Right atrium auricular region (tissue), 2 donors: ENCODE measurements around the gene ERC2. TPM values are rescaled to one million over a fixed set of nuclear protein-coding genes. Genes with fewer than 3 reads are reported as not detected.

ENCODE experiments used
- DNase-seq: peaks from one replicate; pipeline ENCODE4 v3.0.0-alpha.2; 2019; ENCODE audit warnings: low spot score
- H3K27ac ChIP-seq, 2 donors: fragments of 200-600 bp; sonication (generic); 1 replicate in 1 of 2; 2 replicates in 1 of 2; pipeline ENCODE4 v1.5.1; 2016 to 2019
- H3K27me3 ChIP-seq, 2 donors: fragments of 200-600 bp; sonication (generic); one replicate each; pipeline versions ENCODE4 v1.5.1 to v1.6.0; 2017 to 2019
- H3K36me3 ChIP-seq: fragments of 200-600 bp; sonication (generic); one replicate; pipeline ENCODE4 v1.5.1; 2016
- H3K4me1 ChIP-seq, 2 donors: fragments of 200-600 bp; sonication (generic); one replicate each; pipeline versions ENCODE4 v1.5.1 to v1.6.0; 2017 to 2019
- H3K4me3 ChIP-seq, 2 donors: fragments of 200-600 bp; sonication (generic); 1 replicate in 1 of 2; 2 replicates in 1 of 2; pipeline ENCODE4 v1.5.1; 2017 to 2019; ENCODE audit warnings: mild to moderate bottlenecking in 1 of 2, moderate library complexity in 1 of 2
- H3K9me3 ChIP-seq, 2 donors: fragments of 200-600 bp; sonication (generic); one replicate each; pipeline ENCODE4 v1.5.1; 2019
- total RNA-seq, 2 donors: library from RNA; depleted of rRNA; stranded (reverse); fragments of >200 nt; gene quantifications; one replicate each; pipeline ENCODE4 v1.1.0, GENCODE V29; 2016
- TF ChIP-seq, protein P1 (sequence below), 2 donors: fragments of 200-600 bp; sonication (generic); IDR thresholded peaks; one replicate each; pipeline ENCODE4 v1.5.1; 2019; ENCODE audit warnings: antibody characterized with exemption in 2 of 2

The ERC2 gene
- total RNA-seq, 2 donors from 2014 or later: 2.9 to 4.0 TPM

- no peaks in the 10 kb centered on the region for H3K9me3 ChIP-seq
These were observed 739.7 kb downstream of the ERC2 start for GRCh38 chr3:55728461-55729100.

DNA sequence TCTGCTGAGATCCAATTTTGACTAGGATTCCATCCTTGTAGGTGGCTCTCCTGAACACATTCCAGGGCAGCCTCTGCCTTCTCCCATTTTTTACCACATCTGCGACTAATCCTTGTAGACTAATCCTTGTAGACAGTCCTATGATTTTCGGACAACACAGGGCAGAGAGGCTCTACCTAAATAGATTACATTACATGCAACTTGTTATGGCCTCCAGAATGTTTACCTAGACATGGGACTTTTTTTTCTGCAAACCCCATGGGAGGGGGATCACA lies 741.8 kb downstream of the ERC2 start:
- TF ChIP-seq, protein P1, sequence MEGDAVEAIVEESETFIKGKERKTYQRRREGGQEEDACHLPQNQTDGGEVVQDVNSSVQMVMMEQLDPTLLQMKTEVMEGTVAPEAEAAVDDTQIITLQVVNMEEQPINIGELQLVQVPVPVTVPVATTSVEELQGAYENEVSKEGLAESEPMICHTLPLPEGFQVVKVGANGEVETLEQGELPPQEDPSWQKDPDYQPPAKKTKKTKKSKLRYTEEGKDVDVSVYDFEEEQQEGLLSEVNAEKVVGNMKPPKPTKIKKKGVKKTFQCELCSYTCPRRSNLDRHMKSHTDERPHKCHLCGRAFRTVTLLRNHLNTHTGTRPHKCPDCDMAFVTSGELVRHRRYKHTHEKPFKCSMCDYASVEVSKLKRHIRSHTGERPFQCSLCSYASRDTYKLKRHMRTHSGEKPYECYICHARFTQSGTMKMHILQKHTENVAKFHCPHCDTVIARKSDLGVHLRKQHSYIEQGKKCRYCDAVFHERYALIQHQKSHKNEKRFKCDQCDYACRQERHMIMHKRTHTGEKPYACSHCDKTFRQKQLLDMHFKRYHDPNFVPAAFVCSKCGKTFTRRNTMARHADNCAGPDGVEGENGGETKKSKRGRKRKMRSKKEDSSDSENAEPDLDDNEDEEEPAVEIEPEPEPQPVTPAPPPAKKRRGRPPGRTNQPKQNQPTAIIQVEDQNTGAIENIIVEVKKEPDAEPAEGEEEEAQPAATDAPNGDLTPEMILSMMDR (IDR thresholded peaks at IDR 0.05): no peak
- no peak overlapping the region for H3K27ac ChIP-seq
- no peaks in the 10 kb centered on the region for H3K36me3 ChIP-seq
- no peak for DNase-seq
- H3K4me3 ChIP-seq: no peak overlapping the region
- H3K27me3 ChIP-seq: no peaks in the 10 kb centered on the region
- H3K4me1 ChIP-seq: no peaks in the 10 kb centered on the region
- no peaks in the 10 kb centered on the region for H3K9me3 ChIP-seq

More at GRCh38 chr3:55728461-55729100, 739.7 kb downstream of the ERC2 start:
- no peak overlapping the region for H3K4me3 ChIP-seq
- H3K36me3 ChIP-seq: no peaks in the 10 kb centered on the region
- TF ChIP-seq, protein P1 (IDR thresholded peaks at IDR 0.05): no peak
- DNase-seq: no peak
- H3K27me3 ChIP-seq: no peaks in the 10 kb centered on the region
- no peaks in the 10 kb centered on the region for H3K4me1 ChIP-seq
- H3K27ac ChIP-seq: no peak overlapping the region

- no peak for DNase-seq
- no peaks in the 10 kb centered on the region for H3K4me1 ChIP-seq
- no peak overlapping the region for H3K4me3 ChIP-seq
- no peaks in the 10 kb centered on the region for H3K36me3 ChIP-seq
- no peaks in the 10 kb centered on the region for H3K27me3 ChIP-seq
- no peak overlapping the region for H3K27ac ChIP-seq
- TF ChIP-seq, protein P1 (IDR thresholded peaks at IDR 0.05): no peak
- no peaks in the 10 kb centered on the region for H3K9me3 ChIP-seq
These were observed 742.4 kb downstream of the ERC2 start for GRCh38 chr3:55725681-55726500.

DNA sequence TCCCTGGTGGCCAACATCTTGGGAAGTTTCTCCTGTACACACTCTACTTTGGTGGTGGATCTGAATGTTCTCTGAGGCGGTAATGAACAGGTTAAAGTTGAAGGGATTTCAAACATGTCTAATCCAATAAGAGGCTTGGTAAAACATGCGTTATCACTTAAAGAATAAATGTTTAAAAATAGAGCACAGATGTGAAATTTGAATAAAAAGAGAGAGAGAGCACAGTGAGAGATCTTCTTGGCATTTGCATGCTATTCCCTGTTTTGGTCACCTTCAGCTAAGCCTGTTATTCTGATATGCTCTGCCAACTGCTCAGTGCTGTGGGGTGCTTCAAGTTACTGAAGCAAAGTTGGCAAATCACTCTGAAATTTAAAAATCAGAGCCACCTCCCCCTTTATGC lies 743.4 kb downstream of the ERC2 start:
- H3K4me3 ChIP-seq: no peak overlapping the region
- no peak for DNase-seq
- H3K9me3 ChIP-seq: no peaks in the 10 kb centered on the region
- H3K36me3 ChIP-seq: no peaks in the 10 kb centered on the region
- H3K27ac ChIP-seq: no peak overlapping the region
- TF ChIP-seq, protein P1 (IDR thresholded peaks at IDR 0.05): no peak
- H3K4me1 ChIP-seq: no peaks in the 10 kb centered on the region
- no peaks in the 10 kb centered on the region for H3K27me3 ChIP-seq

DNA sequence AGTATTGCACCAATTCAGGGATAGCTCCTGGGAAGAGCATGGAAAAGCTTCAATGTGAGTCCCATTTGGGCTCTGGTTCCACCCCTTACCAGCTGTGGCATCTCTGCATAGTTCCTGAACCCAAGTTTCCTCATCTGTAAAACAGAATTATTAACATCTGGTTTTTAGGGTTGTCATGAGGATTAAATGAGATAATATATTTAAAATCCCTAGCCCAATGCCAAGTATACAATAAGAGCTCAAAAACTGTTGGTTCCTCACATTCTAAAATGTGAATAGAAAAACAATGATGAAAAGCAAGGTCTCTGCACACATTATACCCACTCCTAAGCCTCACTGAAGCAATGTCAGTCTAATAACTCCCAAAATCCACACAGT lies 743.9 kb downstream of the ERC2 start:
- TF ChIP-seq, protein P1 (IDR thresholded peaks at IDR 0.05): no peak
- no peak overlapping the region for H3K27ac ChIP-seq
- no peaks in the 10 kb centered on the region for H3K4me1 ChIP-seq
- DNase-seq: no peak
- no peaks in the 10 kb centered on the region for H3K36me3 ChIP-seq
- no peak overlapping the region for H3K4me3 ChIP-seq
- H3K27me3 ChIP-seq: no peaks in the 10 kb centered on the region
- H3K9me3 ChIP-seq: no peaks in the 10 kb centered on the region
